Mesothelial cell of epicardium (in vitro differentiated cells): ENCODE data around the gene RPP21. TPM values are rescaled to one million over a fixed set of nuclear protein-coding genes. Genes with fewer than 3 reads are reported as not detected.
A peak's percentile ranks its signal among the peaks of the same experiment; 100 is the strongest.

Experiments used
- DNase-seq, 2 experiments: peaks; one replicate each; pipeline ENCODE4 v3.0.0; 2021; ENCODE audit warnings: low spot score in 2 of 2; ENCODE audit not compliant: unreplicated experiment in 2 of 2
- H3K27ac Mint-ChIP-seq: 2 replicates; pipeline ENCODE4 v1.8.0; 2021; ENCODE audit warnings: mixed read lengths
- H3K27me3 Mint-ChIP-seq: 2 replicates; pipeline ENCODE4 v1.8.0; 2021; ENCODE audit warnings: low read depth, mixed read lengths
- H3K36me3 Mint-ChIP-seq: 2 replicates; pipeline ENCODE4 v1.8.0; 2021; ENCODE audit warnings: mixed read lengths
- H3K4me1 Mint-ChIP-seq: 2 replicates; pipeline ENCODE4 v1.8.0; 2021; ENCODE audit warnings: mixed read lengths
- H3K4me3 Mint-ChIP-seq: 2 replicates; pipeline ENCODE4 v1.8.0; 2021; ENCODE audit warnings: mild to moderate bottlenecking, moderate library complexity, mixed read lengths
- H3K9me3 Mint-ChIP-seq: 2 replicates; pipeline ENCODE4 v1.8.0; 2021; ENCODE audit warnings: mixed read lengths
- CTCF ChIP-seq: fragments of 200-600 bp; sonication (generic); IDR thresholded peaks from one replicate; pipeline ENCODE4 v1.5.0; 2021; ENCODE audit warnings: antibody characterized with exemption; ENCODE audit not compliant: unreplicated experiment
- total RNA-seq: library from RNA; stranded (reverse); gene quantifications from 3 replicates; pipeline ENCODE4 v1.2.1, GENCODE V29; 2021

The RPP21 gene
- total RNA-seq, 1 donor from 2014 or later, result 48.1 TPM

- Mint-ChIP-seq H3K4me3 (peak overlapping the region; percentile 87), H3K9me3 (no peaks in the 10 kb centered on the region), H3K27me3 (no peaks in the 10 kb centered on the region), H3K27ac (peak overlapping the region; percentile 84), H3K4me1 (peaks cover 10% of the 10 kb centered on the region), H3K36me3 (peaks cover 16% of the 10 kb centered on the region)
- no peak for TF ChIP-seq CTCF
- DNase-seq, result no peak
These were observed 896 bp downstream of the RPP21 start for GRCh38 chr6:30345852-30346251.

- peaks cover 10% of the 10 kb centered on the region for H3K4me1 Mint-ChIP-seq
- no peaks in the 10 kb centered on the region for H3K9me3 Mint-ChIP-seq
- peaks cover 7% of the 10 kb centered on the region for H3K27me3 Mint-ChIP-seq
- H3K27ac Mint-ChIP-seq, result no peak overlapping the region
- H3K4me3 Mint-ChIP-seq, result no peak overlapping the region
- DNase-seq, result no peak
- TF ChIP-seq CTCF, result no peak
- peaks cover 8% of the 10 kb centered on the region for H3K36me3 Mint-ChIP-seq
These were observed 4.0 kb downstream of the RPP21 start for GRCh38 chr6:30348957-30349356.

GRCh38 chr6:30349421-30350177 lies 4.6 kb downstream of the RPP21 start:
- no peak for DNase-seq
- Mint-ChIP-seq H3K4me3 (no peak overlapping the region), H3K27ac (no peak overlapping the region), H3K4me1 (peaks cover 10% of the 10 kb centered on the region), H3K9me3 (no peaks in the 10 kb centered on the region), H3K27me3 (peaks cover 7% of the 10 kb centered on the region), H3K36me3 (peaks cover 8% of the 10 kb centered on the region)
- TF ChIP-seq CTCF, result no peak

GRCh38 chr6:30350524-30350923 lies 5.6 kb downstream of the RPP21 start:
- H3K27me3 Mint-ChIP-seq, result peaks cover 12% of the 10 kb centered on the region
- no peak overlapping the region for H3K27ac Mint-ChIP-seq
- H3K4me1 Mint-ChIP-seq, result peaks cover 7% of the 10 kb centered on the region
- no peak overlapping the region for H3K4me3 Mint-ChIP-seq
- no peaks in the 10 kb centered on the region for H3K9me3 Mint-ChIP-seq
- no peak for DNase-seq
- TF ChIP-seq CTCF, result no peak
- H3K36me3 Mint-ChIP-seq, result peaks cover 8% of the 10 kb centered on the region

- Mint-ChIP-seq H3K9me3 (no peaks in the 10 kb centered on the region), H3K36me3 (peaks cover 2% of the 10 kb centered on the region)
These were observed 7.6 kb downstream of the RPP21 start for GRCh38 chr6:30352550-30352949.

More at GRCh38 chr6:30352550-30352949, 7.6 kb downstream of the RPP21 start:
- Mint-ChIP-seq H3K4me3 (no peak overlapping the region), H3K27ac (no peak overlapping the region), H3K27me3 (peaks cover 26% of the 10 kb centered on the region), H3K4me1 (peaks cover 2% of the 10 kb centered on the region)
- no peak for TF ChIP-seq CTCF
- DNase-seq, result no peak
